ENCODE results near the gene CCDC138.

Gene CCDC138

DNA sequence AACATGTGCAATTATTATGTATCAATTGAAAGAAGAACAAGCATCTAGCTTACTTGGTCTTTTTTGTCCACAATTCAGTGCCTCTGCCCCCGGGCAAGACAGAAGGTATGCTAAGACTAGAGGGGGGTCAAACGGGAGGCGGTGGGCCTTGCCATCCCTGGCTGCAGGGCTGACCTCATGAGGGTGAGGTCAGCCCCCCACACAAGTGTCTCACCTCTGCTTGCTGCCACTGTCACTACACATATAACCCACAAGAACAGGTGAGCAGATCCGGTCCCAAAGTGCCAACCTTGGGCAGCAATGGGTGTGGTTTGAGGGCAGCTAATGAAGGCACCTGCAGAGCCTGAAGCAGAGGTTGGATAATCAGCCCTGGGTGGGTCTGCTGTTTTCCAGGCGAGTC, 131.0 kb downstream of the CCDC138 start:
- no peak overlapping the region for H3K4me3 ChIP-seq (replicated peaks; ENCODE audit: low read depth, low read length)
- TF ChIP-seq CTCF (IDR thresholded peaks at IDR 0.05; ENCODE audit: low read length, missing control alignments) = no peak
- no peak for DNase-seq (ENCODE audit: low read depth)

GRCh38 chr2:108918156-108918874, 131.7 kb downstream of the CCDC138 start:
- H3K4me3 ChIP-seq (replicated peaks; ENCODE audit: low read depth, low read length) = no peak overlapping the region
- no peak for DNase-seq (ENCODE audit: low read depth)
- TF ChIP-seq CTCF (IDR thresholded peaks at IDR 0.05; ENCODE audit: low read length, missing control alignments) = no peak

GRCh38 chr2:108918941-108919341, 132.4 kb downstream of the CCDC138 start:
- DNase-seq (ENCODE audit: low read depth) = no peak
- no peak overlapping the region for H3K4me3 ChIP-seq (replicated peaks; ENCODE audit: low read depth, low read length)
- no peak for TF ChIP-seq CTCF (IDR thresholded peaks at IDR 0.05; ENCODE audit: low read length, missing control alignments)

DNA sequence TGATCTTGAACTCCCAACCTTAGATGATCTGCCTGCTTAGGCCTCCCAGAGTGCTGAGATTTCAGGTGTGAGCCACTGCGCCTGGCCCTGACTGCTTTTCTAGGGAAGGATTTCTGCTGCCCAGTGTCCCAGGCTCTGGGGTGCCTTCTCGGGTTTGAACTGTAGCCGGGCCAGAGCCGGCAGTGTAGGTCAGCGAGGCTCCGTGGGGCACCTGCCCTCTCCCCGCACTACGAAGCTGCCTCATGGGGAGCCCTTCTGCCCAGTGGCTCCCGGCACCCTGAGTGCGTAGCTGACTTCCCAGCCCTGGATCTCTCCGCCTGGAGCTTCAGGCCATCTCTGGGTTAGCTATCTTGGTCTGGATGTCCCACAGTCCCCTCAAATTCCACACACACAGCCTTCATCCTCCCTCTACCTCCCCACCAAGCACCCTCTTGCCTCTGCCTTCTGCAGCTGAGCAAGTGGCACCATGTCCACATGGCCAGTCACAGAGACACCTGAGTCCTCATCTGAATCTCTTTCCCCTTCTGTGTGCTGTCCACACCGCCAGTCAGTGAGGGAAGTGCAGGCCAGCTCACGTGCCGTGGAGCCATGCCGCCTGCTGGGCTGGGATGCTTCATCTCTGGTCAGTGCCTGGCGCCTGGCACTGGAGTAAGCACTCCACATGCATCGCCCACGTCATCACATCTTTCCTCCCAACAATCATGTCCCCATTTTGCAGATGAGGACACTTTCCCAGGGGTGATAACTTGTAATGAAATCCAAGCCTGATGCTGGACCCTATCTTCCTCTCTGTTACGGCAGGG, 133.2 kb downstream of the CCDC138 start:
- no peak overlapping the region for H3K4me3 ChIP-seq (replicated peaks; ENCODE audit: low read depth, low read length)
- DNase-seq (ENCODE audit: low read depth) = no peak
- no peak for TF ChIP-seq CTCF (IDR thresholded peaks at IDR 0.05; ENCODE audit: low read length, missing control alignments)

DNA sequence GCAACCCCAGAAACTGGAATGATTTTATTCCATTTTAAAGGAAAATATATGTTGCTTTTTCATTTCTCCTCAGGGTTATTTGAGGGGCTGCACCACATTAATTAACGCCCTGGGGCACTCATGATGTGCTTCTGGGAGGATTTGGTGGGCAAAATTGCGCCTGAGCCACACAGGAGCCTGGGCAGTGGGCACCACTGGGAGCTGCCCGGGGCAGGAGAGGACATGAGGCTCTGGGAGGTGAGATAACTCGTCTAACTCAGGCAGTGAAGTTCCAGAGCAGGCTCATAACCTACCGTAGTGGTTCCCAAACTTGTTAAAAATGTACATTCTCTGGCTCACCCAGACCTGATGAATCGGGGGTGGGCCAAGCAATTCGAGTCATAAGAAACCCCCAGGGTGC, 134.1 kb downstream of the CCDC138 start:
- no peak for TF ChIP-seq CTCF (IDR thresholded peaks at IDR 0.05; ENCODE audit: low read length, missing control alignments)
- no peak overlapping the region for H3K4me3 ChIP-seq (replicated peaks; ENCODE audit: low read depth, low read length)
- no peak for DNase-seq (ENCODE audit: low read depth)

DNA sequence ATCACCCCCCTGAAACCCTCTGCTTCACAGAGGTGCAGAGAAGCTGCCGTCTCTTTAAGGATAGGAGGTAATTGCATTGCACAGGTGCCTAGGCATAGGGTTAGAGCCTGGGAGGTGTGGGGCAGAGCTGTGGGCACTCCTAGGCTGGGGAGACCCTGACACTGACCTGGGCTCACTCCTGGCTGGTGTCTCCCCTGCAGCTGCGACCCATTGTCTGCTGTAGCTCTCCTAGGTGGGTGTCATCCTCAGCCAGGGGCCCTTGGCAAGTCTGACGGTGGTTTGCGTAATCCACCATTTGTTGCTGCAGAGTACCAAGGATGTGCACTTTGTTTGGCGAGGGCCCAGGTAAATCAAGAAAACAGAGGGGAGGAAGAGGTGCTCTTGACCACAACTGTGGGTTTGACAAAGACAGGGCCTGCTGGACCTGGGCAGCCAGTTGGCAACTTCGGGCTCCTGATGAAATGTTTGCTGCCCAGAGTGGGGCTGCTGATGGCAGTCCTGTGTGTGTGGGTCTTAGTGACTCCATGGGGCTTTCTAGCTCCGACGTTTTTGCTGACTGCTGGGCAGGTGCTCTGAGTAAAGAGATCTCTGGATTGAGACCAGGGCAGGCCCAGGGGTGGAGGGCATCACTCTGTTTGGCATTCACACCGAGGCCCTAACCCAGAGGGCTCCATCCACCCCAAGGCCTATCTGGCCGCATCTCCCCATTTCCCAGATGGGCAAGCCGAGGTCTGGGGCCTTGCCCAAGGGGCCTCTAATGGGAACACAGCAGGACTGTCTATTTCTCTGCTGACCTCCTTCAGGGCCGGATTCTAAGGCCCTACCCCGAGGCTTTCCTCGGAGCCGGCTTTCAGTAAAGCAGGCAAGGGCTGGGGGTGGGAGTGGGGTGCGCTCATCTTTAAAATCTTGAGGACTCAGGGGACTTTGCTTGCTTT, 134.8 kb downstream of the CCDC138 start:
- DNase-seq (ENCODE audit: low read depth) = no peak
- H3K4me3 ChIP-seq (replicated peaks; ENCODE audit: low read depth, low read length) = no peak overlapping the region
- TF ChIP-seq CTCF (IDR thresholded peaks at IDR 0.05; ENCODE audit: low read length, missing control alignments) = no peak

Measured in fibroblast of pulmonary artery (primary cell).